ENCODE data around the gene HMBS.
A peak's percentile ranks its signal among the peaks of the same experiment; 100 is the strongest.
"Not testable (repeated sequence)": the region's sequence is repeated elsewhere in the genome, so short reads cannot be mapped to it uniquely, and the experiment has no call there.

HMBS gene

GRCh38 chr11:119103161-119103664 lies 18.5 kb downstream of the HMBS start:
- not testable (repeated sequence) for DNase-seq

- DNase-seq: peak; percentile 72
Observed at GRCh38 chr11:119103793-119104192, 19.1 kb downstream of the HMBS start.

GRCh38 chr11:119106564-119107537 lies 22.2 kb downstream of the HMBS start, which contains the start of gene C2CD2L:
Gene C2CD2L, plus strand, starts transcription at chr11:119107344. Its CDS starts 398 bp downstream, at chr11:119107742.
- DNase-seq: peak; percentile 90

- no peak for DNase-seq
Observed at GRCh38 chr11:119107538-119108145, 23.0 kb downstream of the HMBS start.

GRCh38 chr11:119108146-119108856 lies 23.6 kb downstream of the HMBS start:
- no peak for DNase-seq

- no peak for DNase-seq
Observed at GRCh38 chr11:119108857-119109221, 24.2 kb downstream of the HMBS start.

GRCh38 chr11:119109843-119110242 lies 25.2 kb downstream of the HMBS start:
- DNase-seq: no peak

GRCh38 chr11:119110439-119110838 lies 25.8 kb downstream of the HMBS start:
- DNase-seq: no peak

- no peak for DNase-seq
Observed at GRCh38 chr11:119111361-119111925, 26.8 kb downstream of the HMBS start.

- no peak for DNase-seq
Observed at GRCh38 chr11:119112314-119113020, 27.8 kb downstream of the HMBS start.

- DNase-seq: no peak
Observed at GRCh38 chr11:119113716-119114115, 29.0 kb downstream of the HMBS start.

GRCh38 chr11:119114351-119114750 lies 29.7 kb downstream of the HMBS start:
- no peak for DNase-seq

- DNase-seq: no peak
Observed at GRCh38 chr11:119115484-119116234, 31.0 kb downstream of the HMBS start.

- no peak for DNase-seq
Observed at GRCh38 chr11:119116235-119116594, 31.5 kb downstream of the HMBS start.

GRCh38 chr11:119116601-119117000 lies 31.9 kb downstream of the HMBS start:
- no peak for DNase-seq

GRCh38 chr11:119117004-119117706 lies 32.5 kb downstream of the HMBS start:
- DNase-seq: no peak

GRCh38 chr11:119118227-119118626 lies 33.5 kb downstream of the HMBS start:
- DNase-seq: no peak

- DNase-seq: no peak
Observed at GRCh38 chr11:119118946-119119345, 34.3 kb downstream of the HMBS start.

GRCh38 chr11:119120639-119121007 lies 35.9 kb downstream of the HMBS start:
- DNase-seq: no peak

- peak; percentile 98 for DNase-seq
Observed at GRCh38 chr11:119121008-119121810, 36.5 kb downstream of the HMBS start, which contains the start of gene HINFP. Gene HINFP, plus strand, starts transcription at chr11:119121580. Its CDS starts 5,365 bp downstream, at chr11:119126945.
